HepG2 (cell line): ENCODE data around the gene TMED6. TPM values are rescaled to one million over a fixed set of nuclear protein-coding genes. Genes with fewer than 3 reads are reported as not detected.

ENCODE experiments used
- CHCHD3 ChIP-seq: sonication (generic); formaldehyde crosslinking; IDR thresholded peaks from 2 replicates; pipeline ENCODE4 v1.8.0; 2022; ENCODE audit warnings: mild to moderate bottlenecking, missing genetic modification reagents, moderate library complexity
- CREBL2 ChIP-seq: sonication (generic); formaldehyde crosslinking; IDR thresholded peaks from 2 replicates; pipeline ENCODE4 v1.8.1; 2023; ENCODE audit warnings: missing genetic modification reagents, mild to moderate bottlenecking, borderline replicate concordance
- DMAP1 ChIP-seq: IDR thresholded peaks from 2 replicates; pipeline ENCODE4 v1.6.1; 2016
- DRAP1 ChIP-seq: IDR thresholded peaks from 2 replicates; pipeline ENCODE4 v1.6.1; 2016; ENCODE audit warnings: missing genetic modification reagents, missing compliant biosample characterization
- IKZF4 ChIP-seq: sonication (generic); formaldehyde crosslinking; IDR thresholded peaks from 2 replicates; pipeline ENCODE4 v1.5.1; 2020; ENCODE audit warnings: borderline replicate concordance, mild to moderate bottlenecking, low read depth, missing genetic modification reagents; ENCODE audit errors: not compliant biosample characterization
- KDM2A ChIP-seq: sonication (generic); formaldehyde crosslinking; IDR thresholded peaks from 2 replicates; pipeline ENCODE4 v1.4.0; 2020; ENCODE audit warnings: low read depth, missing genetic modification reagents, borderline replicate concordance
- KLF12 ChIP-seq: sonication (generic); formaldehyde crosslinking; IDR thresholded peaks from 2 replicates; pipeline ENCODE4 v1.4.0; 2020; ENCODE audit warnings: missing genetic modification reagents, borderline replicate concordance
- KLF16 ChIP-seq, 2 experiments: sonication (generic) in 1 of 2; formaldehyde crosslinking in 1 of 2; IDR thresholded peaks; 2 replicates each; pipeline versions ENCODE4 v1.6.1 to v1.8.0; 2016 to 2023; ENCODE audit warnings: missing genetic modification reagents in 2 of 2, missing compliant biosample characterization in 1 of 2
- MATR3 ChIP-seq: sonication (generic); formaldehyde crosslinking; IDR thresholded peaks from 2 replicates; pipeline ENCODE4 v1.4.0; 2020; ENCODE audit warnings: missing genetic modification reagents
- MED1 ChIP-seq: sonication (generic); formaldehyde crosslinking; IDR thresholded peaks from 2 replicates; pipeline ENCODE4 v1.4.0; 2020; ENCODE audit warnings: missing genetic modification reagents
- MEF2D ChIP-seq: sonication (generic); formaldehyde crosslinking; IDR thresholded peaks from 2 replicates; pipeline ENCODE4 v1.5.1; 2020; ENCODE audit warnings: mild to moderate bottlenecking, missing genetic modification reagents
- MTF2 ChIP-seq: sonication (generic); formaldehyde crosslinking; IDR thresholded peaks from 2 replicates; pipeline ENCODE4 v1.5.0; 2020; ENCODE audit warnings: missing genetic modification reagents, borderline replicate concordance
- MYPOP ChIP-seq: sonication (generic); formaldehyde crosslinking; IDR thresholded peaks from 2 replicates; pipeline ENCODE4 v1.8.1; 2023; ENCODE audit warnings: mild to moderate bottlenecking, moderate library complexity, missing genetic modification reagents
- NPAS2 ChIP-seq: sonication (generic); formaldehyde crosslinking; IDR thresholded peaks from 2 replicates; pipeline ENCODE4 v1.8.0; 2022; ENCODE audit warnings: mild to moderate bottlenecking, missing genetic modification reagents, borderline replicate concordance
- NR2F1 ChIP-seq, 2 experiments: fragments of 450-650 bp in 1 of 2; formaldehyde crosslinking in 1 of 2; IDR thresholded peaks; 2 replicates each; pipeline versions ENCODE4 v1.5.0 to v1.6.1; 2016 to 2020; ENCODE audit warnings: mild to moderate bottlenecking in 1 of 2, missing compliant biosample characterization in 1 of 2, missing genetic modification reagents in 1 of 2, moderate library complexity in 1 of 2
- NR3C1 ChIP-seq: sonication (generic); formaldehyde crosslinking; IDR thresholded peaks from 2 replicates; pipeline ENCODE4 v1.4.0; 2020; ENCODE audit warnings: missing genetic modification reagents
- POGZ ChIP-seq: sonication (generic); formaldehyde crosslinking; IDR thresholded peaks from 2 replicates; pipeline ENCODE4 v1.4.0; 2020; ENCODE audit warnings: mild to moderate bottlenecking, missing genetic modification reagents
- RFX5 ChIP-seq: IDR thresholded peaks from 2 replicates; pipeline ENCODE4 v1.6.1; 2011; ENCODE audit warnings: low read depth, low read length, improper control_type of control experiment
- RNF2 ChIP-seq: fragments of 450-650 bp; conservative IDR thresholded peaks from 2 replicates; pipeline ENCODE4 v1.6.1; 2016; ENCODE audit warnings: low read depth
- ZFX ChIP-seq: sonication (generic); formaldehyde crosslinking; IDR thresholded peaks from 2 replicates; pipeline ENCODE4 v1.4.0; 2020; ENCODE audit warnings: mild to moderate bottlenecking, low read depth, missing genetic modification reagents, moderate library complexity
- ZNF337 ChIP-seq: sonication (generic); formaldehyde crosslinking; IDR thresholded peaks from 2 replicates; pipeline ENCODE4 v1.5.1; 2020; ENCODE audit warnings: missing genetic modification reagents, low read depth, mild to moderate bottlenecking, borderline replicate concordance
- ZNF432 ChIP-seq: sonication (generic); formaldehyde crosslinking; IDR thresholded peaks from 2 replicates; pipeline ENCODE4 v1.5.0; 2020; ENCODE audit warnings: missing genetic modification reagents, mild to moderate bottlenecking, borderline replicate concordance
- ZNF619 ChIP-seq: sonication (generic); formaldehyde crosslinking; IDR thresholded peaks from 2 replicates; pipeline ENCODE4 v1.4.0; 2020; ENCODE audit warnings: mild to moderate bottlenecking, missing genetic modification reagents
- ZNF670 ChIP-seq: sonication (generic); formaldehyde crosslinking; IDR thresholded peaks from 2 replicates; pipeline ENCODE4 v1.8.0; 2022; ENCODE audit warnings: mild to moderate bottlenecking, missing genetic modification reagents, borderline replicate concordance
- polyA plus RNA-seq, 8 experiments: library from polyadenylated mRNA; depleted of rRNA in 3 of 8; stranded (reverse) in 7 of 8; unstranded in 1 of 8; fragments of >200 nt; fragmentation: Illumina TruSeq in 4 of 8; extraction: Trizol in 4 of 8; gene quantifications; 2 replicates each; pipeline versions ENCODE4 v1.2.1 to v1.2.3, GENCODE V29; 2011 to 2016; ENCODE audit warnings: low read depth in 4 of 8, missing spikeins in 1 of 8, mixed read lengths in 1 of 8; ENCODE audit not compliant: insufficient read depth in 1 of 8
- total RNA-seq, 5 experiments: library from RNA; depleted of rRNA; stranded (reverse); fragments of >200 nt; fragmentation: Illumina TruSeq; extraction: Trizol; gene quantifications; 2 replicates each; pipeline ENCODE4 v1.2.3, GENCODE V29; 2016; ENCODE audit warnings: low read depth in 1 of 5
- TF ChIP-seq, protein P1 (sequence below): sonication (generic); formaldehyde crosslinking; IDR thresholded peaks from 2 replicates; pipeline ENCODE4 v1.4.0; 2020; ENCODE audit warnings: missing genetic modification reagents

TMED6 gene
- total and polyA plus RNA-seq, 2 of the 13 experiments (the other 11 are each of a cell fraction or from before 2014, with no cell fraction given), result 9.8 to 14.4 TPM

DNA sequence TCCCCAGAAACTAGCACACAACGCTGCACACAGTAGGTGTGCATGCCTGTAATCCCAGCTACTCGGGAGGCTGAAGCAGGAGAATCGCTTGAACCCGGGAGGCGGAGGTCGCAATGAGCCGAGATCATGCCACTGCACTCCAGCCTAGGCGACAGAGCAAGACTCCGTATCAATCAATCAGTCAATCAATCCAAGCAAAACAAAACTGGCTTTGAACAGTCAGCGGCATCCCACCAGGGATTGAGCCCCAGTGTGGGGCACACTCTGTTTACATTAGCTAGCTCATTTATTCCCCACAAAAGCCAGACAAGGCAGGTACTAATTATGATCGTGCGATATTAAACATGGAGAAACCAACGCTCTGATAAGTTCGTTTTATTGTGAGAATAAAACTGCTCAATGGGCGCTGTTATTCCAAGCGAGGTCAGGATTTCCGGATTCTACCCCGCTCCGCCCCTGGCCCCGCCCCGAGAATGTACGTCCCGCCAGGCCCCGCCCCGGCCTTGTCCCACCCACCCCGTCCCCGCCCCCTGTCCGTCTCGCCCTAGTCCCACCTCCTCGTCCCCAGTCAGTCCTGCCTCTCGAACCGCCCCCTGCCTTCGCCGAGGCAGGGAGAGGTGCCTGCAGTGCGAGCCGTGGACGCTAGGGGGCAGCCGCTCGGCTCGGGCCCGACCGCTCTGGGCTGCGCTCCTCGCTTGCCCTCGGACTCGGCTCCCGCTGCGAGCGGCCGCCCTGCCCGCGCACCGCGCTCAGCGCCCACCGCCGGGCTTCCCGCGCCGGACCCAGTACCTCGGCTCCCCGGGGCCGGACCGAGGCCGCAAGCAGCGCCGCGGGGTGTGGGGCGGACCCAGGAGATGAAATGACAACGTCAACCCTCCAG lies 40.7 kb downstream of the TMED6 start, which contains the start of gene VPS4A (continued):
- TF ChIP-seq POGZ (CRISPR knock-in tag) (peak; percentile 77), NPAS2 (CRISPR knock-in tag) (no peak), CHCHD3 (CRISPR knock-in tag) (no peak; the same call in 1 of the 2 replicates), KLF16 (CRISPR knock-in tag; IDR thresholded peaks at IDR 0.05) (peak in 1 of 2 experiments; percentile 67; a peak in 2 of 4 replicates), DRAP1 (peak; percentile 66), MEF2D (CRISPR knock-in tag) (peak; percentile 30; the same call in 1 of the 2 replicates), ZNF670 (CRISPR knock-in tag) (peak; percentile 32; the same call in 1 of the 2 replicates), CREBL2 (peak; percentile 37; the same call in 1 of the 2 replicates), ZNF432 (CRISPR knock-in tag) (no peak), MED1 (CRISPR knock-in tag) (peak; percentile 82), MTF2 (CRISPR knock-in tag) (no peak), MYPOP (CRISPR knock-in tag) (peak; percentile 61), NR3C1 (CRISPR knock-in tag) (no peak), RNF2 (no peak), MATR3 (no peak), NR2F1 (CRISPR knock-in tag; IDR thresholded peaks at IDR 0.05) (peak in 1 of 2 experiments; percentile 26; a peak in 1 of 4 replicates), DMAP1 (peak; percentile 58; the same call in 1 of the 2 replicates), KLF12 (CRISPR knock-in tag) (peak; percentile 45; the same call in 1 of the 2 replicates), ZNF337 (CRISPR knock-in tag) (0 out of 2 replicates have a peak, but pooled peaks have one; percentile 34), IKZF4 (CRISPR knock-in tag) (no peak), RFX5 (peak; percentile 52; the same call in 1 of the 2 replicates), ZFX (CRISPR knock-in tag) (peak; percentile 99), KDM2A (CRISPR knock-in tag) (peak; percentile 89), ZNF619 (CRISPR knock-in tag) (no peak; the same call in 1 of the 2 replicates)
- TF ChIP-seq, protein P1, sequence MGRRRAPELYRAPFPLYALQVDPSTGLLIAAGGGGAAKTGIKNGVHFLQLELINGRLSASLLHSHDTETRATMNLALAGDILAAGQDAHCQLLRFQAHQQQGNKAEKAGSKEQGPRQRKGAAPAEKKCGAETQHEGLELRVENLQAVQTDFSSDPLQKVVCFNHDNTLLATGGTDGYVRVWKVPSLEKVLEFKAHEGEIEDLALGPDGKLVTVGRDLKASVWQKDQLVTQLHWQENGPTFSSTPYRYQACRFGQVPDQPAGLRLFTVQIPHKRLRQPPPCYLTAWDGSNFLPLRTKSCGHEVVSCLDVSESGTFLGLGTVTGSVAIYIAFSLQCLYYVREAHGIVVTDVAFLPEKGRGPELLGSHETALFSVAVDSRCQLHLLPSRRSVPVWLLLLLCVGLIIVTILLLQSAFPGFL (CRISPR knock-in tag), result no peak
